ENCODE data around the gene NCF2. TPM values are rescaled to one million over a fixed set of nuclear protein-coding genes. Genes with fewer than 3 reads are reported as not detected.

NCF2 gene
- 10 to 100 TPM in 1 of 2 donors, 1 to 10 TPM in 1; 7.2 to 16.8 TPM for total RNA-seq
- 1 to 10 TPM; 2.8 to 3.1 TPM for polyA plus RNA-seq (ENCODE audit: insufficient read length in 2 of 2)
- long read RNA-seq, donor 1, partial matches to known transcripts, result 0 of 2 reads
- long read RNA-seq, donor 1, other reads (novel, unspliced or antisense), result 0 of 2 reads
- long read RNA-seq, donor 2, result 0 reads
- long read RNA-seq, donor 3, result 0 reads
- long read RNA-seq, donor 4, partial matches to known transcripts, result 0 of 1 reads
- long read RNA-seq, donor 4, other reads (novel, unspliced or antisense), result 0 of 1 reads

- Histone ChIP-seq H3K27me3 (ENCODE audit: control insufficient read depth, insufficient read depth, low read length) (no peaks in the 10 kb centered on the region), H3K27ac (ENCODE audit: low read depth, low read length) (no peak within 1 kb of the TSS), H3K36me3 (ENCODE audit: control insufficient read depth, insufficient read depth, low read length) (no peaks in the 10 kb centered on the region), H3K9me3 (ENCODE audit: control insufficient read depth, insufficient read depth, low read length) (no peaks in the 10 kb centered on the region), H3K4me1 (ENCODE audit: control insufficient read depth, insufficient read depth, low read length) (peaks cover 4% of the 10 kb centered on the region), H3K4me3 (ENCODE audit: low read depth, low read length) (no peak within 1 kb of the TSS)
- DNase-seq (ENCODE audit: low read depth in 4 of 6, low spot score in 6 of 6), result no peak
- 69% methylated on average over 5 of the region's 6 CpGs for WGBS (ENCODE audit: insufficient coverage)
Measured at GRCh38 chr1:183590244-183591191, at the start of gene NCF2. Gene NCF2, minus strand, starts transcription at chr1:183590459. Its CDS starts 130 bp downstream, at chr1:183590329.

- Histone ChIP-seq H3K4me1 (ENCODE audit: control insufficient read depth, insufficient read depth, low read length) (peaks cover 5% of the 10 kb centered on the region), H3K27ac (ENCODE audit: low read depth, low read length) (no peak overlapping the region), H3K9me3 (ENCODE audit: control insufficient read depth, insufficient read depth, low read length) (no peaks in the 10 kb centered on the region), H3K36me3 (ENCODE audit: control insufficient read depth, insufficient read depth, low read length) (no peaks in the 10 kb centered on the region), H3K4me3 (ENCODE audit: low read depth, low read length) (no peak overlapping the region), H3K27me3 (ENCODE audit: control insufficient read depth, insufficient read depth, low read length) (no peaks in the 10 kb centered on the region)
- WGBS (ENCODE audit: insufficient coverage), result 83% methylated on average over 1 of the region's 7 CpGs
- DNase-seq (ENCODE audit: low read depth in 4 of 6, low spot score in 6 of 6), result peak in 1 of 6 donors; percentile 12
Measured at GRCh38 chr1:183638649-183639387, 48.6 kb upstream of the NCF2 start.

GRCh38 chr1:183636783-183637182 lies 46.5 kb upstream of the NCF2 start:
- Histone ChIP-seq H3K4me1 (ENCODE audit: control insufficient read depth, insufficient read depth, low read length) (peaks cover 5% of the 10 kb centered on the region), H3K4me3 (ENCODE audit: low read depth, low read length) (peak overlapping the region; percentile 94), H3K27me3 (ENCODE audit: control insufficient read depth, insufficient read depth, low read length) (no peaks in the 10 kb centered on the region), H3K27ac (ENCODE audit: low read depth, low read length) (no peak overlapping the region), H3K36me3 (ENCODE audit: control insufficient read depth, insufficient read depth, low read length) (no peaks in the 10 kb centered on the region), H3K9me3 (ENCODE audit: control insufficient read depth, insufficient read depth, low read length) (no peaks in the 10 kb centered on the region)
- 33% methylated on average over 3 of the region's 5 CpGs for WGBS (ENCODE audit: insufficient coverage)
- no peak for DNase-seq (ENCODE audit: low read depth in 4 of 6, low spot score in 6 of 6)

- no peaks in the 10 kb centered on the region for H3K9me3 ChIP-seq (ENCODE audit: control insufficient read depth, insufficient read depth, low read length)
- no peak for DNase-seq (ENCODE audit: low read depth in 4 of 6, low spot score in 6 of 6)
- peaks cover 5% of the 10 kb centered on the region for H3K4me1 ChIP-seq (ENCODE audit: control insufficient read depth, insufficient read depth, low read length)
- peak overlapping the region; percentile 94 for H3K4me3 ChIP-seq (ENCODE audit: low read depth, low read length)
- H3K27ac ChIP-seq (ENCODE audit: low read depth, low read length), result peak overlapping the region; percentile 82
- no peaks in the 10 kb centered on the region for H3K27me3 ChIP-seq (ENCODE audit: control insufficient read depth, insufficient read depth, low read length)
- no peaks in the 10 kb centered on the region for H3K36me3 ChIP-seq (ENCODE audit: control insufficient read depth, insufficient read depth, low read length)
- WGBS (ENCODE audit: insufficient coverage), result 1% methylated on average over 15 of the region's 15 CpGs
Measured at GRCh38 chr1:183636334-183636682, 46.0 kb upstream of the NCF2 start.

- no peaks in the 10 kb centered on the region for H3K27me3 ChIP-seq (ENCODE audit: control insufficient read depth, insufficient read depth, low read length)
- H3K27ac ChIP-seq (ENCODE audit: low read depth, low read length), result peak within 1 kb of the TSS; percentile 89
- peaks cover 5% of the 10 kb centered on the region for H3K4me1 ChIP-seq (ENCODE audit: control insufficient read depth, insufficient read depth, low read length)
- no peaks in the 10 kb centered on the region for H3K9me3 ChIP-seq (ENCODE audit: control insufficient read depth, insufficient read depth, low read length)
- under 1% methylated on average over 65 of the region's 65 CpGs for WGBS (ENCODE audit: insufficient coverage)
- no peaks in the 10 kb centered on the region for H3K36me3 ChIP-seq (ENCODE audit: control insufficient read depth, insufficient read depth, low read length)
- DNase-seq (ENCODE audit: low read depth in 4 of 6, low spot score in 6 of 6), result peak; percentile 95 to 99 (median 96)
- H3K4me3 ChIP-seq (ENCODE audit: low read depth, low read length), result peak within 1 kb of the TSS; percentile 94
Measured at GRCh38 chr1:183635606-183636333, 45.5 kb upstream of the NCF2 start, which contains the start of gene ARPC5. Gene ARPC5, minus strand, starts transcription at chr1:183635783. Its CDS starts 124 bp downstream, at chr1:183635659.

- H3K4me3 ChIP-seq (ENCODE audit: low read depth, low read length), result peak overlapping the region; percentile 94
- H3K36me3 ChIP-seq (ENCODE audit: control insufficient read depth, insufficient read depth, low read length), result no peaks in the 10 kb centered on the region
- H3K27me3 ChIP-seq (ENCODE audit: control insufficient read depth, insufficient read depth, low read length), result no peaks in the 10 kb centered on the region
- DNase-seq (ENCODE audit: low read depth in 4 of 6, low spot score in 6 of 6), result peak in 2 of 6 donors; percentile 46 to 61
- no peaks in the 10 kb centered on the region for H3K9me3 ChIP-seq (ENCODE audit: control insufficient read depth, insufficient read depth, low read length)
- WGBS (ENCODE audit: insufficient coverage), result under 1% methylated on average over 42 of the region's 42 CpGs
- peaks cover 5% of the 10 kb centered on the region for H3K4me1 ChIP-seq (ENCODE audit: control insufficient read depth, insufficient read depth, low read length)
- H3K27ac ChIP-seq (ENCODE audit: low read depth, low read length), result peak overlapping the region; percentile 89
Measured at GRCh38 chr1:183635099-183635605, 44.9 kb upstream of the NCF2 start.

- peak overlapping the region; percentile 94 for H3K4me3 ChIP-seq (ENCODE audit: low read depth, low read length)
- H3K4me1 ChIP-seq (ENCODE audit: control insufficient read depth, insufficient read depth, low read length), result peaks cover 5% of the 10 kb centered on the region
- H3K9me3 ChIP-seq (ENCODE audit: control insufficient read depth, insufficient read depth, low read length), result no peaks in the 10 kb centered on the region
- DNase-seq (ENCODE audit: low read depth in 4 of 6, low spot score in 6 of 6), result peak in 1 of 6 donors; percentile 58
- no peaks in the 10 kb centered on the region for H3K27me3 ChIP-seq (ENCODE audit: control insufficient read depth, insufficient read depth, low read length)
- H3K27ac ChIP-seq (ENCODE audit: low read depth, low read length), result peak overlapping the region; percentile 89
- H3K36me3 ChIP-seq (ENCODE audit: control insufficient read depth, insufficient read depth, low read length), result no peaks in the 10 kb centered on the region
- WGBS (ENCODE audit: insufficient coverage), result 0% methylated on average over 3 of the region's 10 CpGs
Measured at GRCh38 chr1:183634429-183635065, 44.3 kb upstream of the NCF2 start.

- Histone ChIP-seq H3K27me3 (ENCODE audit: control insufficient read depth, insufficient read depth, low read length) (no peaks in the 10 kb centered on the region), H3K36me3 (ENCODE audit: control insufficient read depth, insufficient read depth, low read length) (no peaks in the 10 kb centered on the region), H3K27ac (ENCODE audit: low read depth, low read length) (peak overlapping the region; percentile 61), H3K4me3 (ENCODE audit: low read depth, low read length) (peak overlapping the region; percentile 94), H3K4me1 (ENCODE audit: control insufficient read depth, insufficient read depth, low read length) (peaks cover 5% of the 10 kb centered on the region), H3K9me3 (ENCODE audit: control insufficient read depth, insufficient read depth, low read length) (no peaks in the 10 kb centered on the region)
- DNase-seq (ENCODE audit: low read depth in 4 of 6, low spot score in 6 of 6), result peak in 2 of 6 donors; percentile 77 to 85
- no CpG with 5 or more reads among the region's 1 CpG for WGBS (ENCODE audit: insufficient coverage)
Measured at GRCh38 chr1:183633676-183634343, 43.6 kb upstream of the NCF2 start.

Measured in spinal cord (tissue), 10 donors.